ENCODE results near the gene SIRPG.
"Not testable (repeated sequence)": the region's sequence is repeated elsewhere in the genome, so short reads cannot be mapped to it uniquely, and the experiment has no call there.

SIRPG gene

GRCh38 chr20:1671891-1672669 is 14.5 kb upstream of the SIRPG start:
- DNase-seq (ENCODE audit: low read depth) = no peak

GRCh38 chr20:1669304-1669703 is 11.7 kb upstream of the SIRPG start:
- DNase-seq (ENCODE audit: low read depth) = peak; percentile 24

- no peak for DNase-seq (ENCODE audit: low read depth)
Observed at GRCh38 chr20:1667502-1668085, 10.0 kb upstream of the SIRPG start.

GRCh38 chr20:1666802-1667201 is 9.2 kb upstream of the SIRPG start:
- DNase-seq (ENCODE audit: low read depth) = no peak

GRCh38 chr20:1665345-1665744 is 7.8 kb upstream of the SIRPG start:
- DNase-seq (ENCODE audit: low read depth) = no peak

GRCh38 chr20:1664911-1665310 is 7.3 kb upstream of the SIRPG start:
- no peak for DNase-seq (ENCODE audit: low read depth)

GRCh38 chr20:1663917-1664316 is 6.3 kb upstream of the SIRPG start:
- DNase-seq (ENCODE audit: low read depth) = peak; percentile 28

- no peak for DNase-seq (ENCODE audit: low read depth)
Observed at GRCh38 chr20:1661542-1662299, 4.1 kb upstream of the SIRPG start.

- no peak for DNase-seq (ENCODE audit: low read depth)
Observed at GRCh38 chr20:1660246-1660645, 2.7 kb upstream of the SIRPG start.

GRCh38 chr20:1656844-1657243 is 735 bp downstream of the SIRPG start:
- DNase-seq (ENCODE audit: low read depth) = no peak

GRCh38 chr20:1654996-1655395 is 2.6 kb downstream of the SIRPG start:
- no peak for DNase-seq (ENCODE audit: low read depth)

- DNase-seq (ENCODE audit: low read depth) = no peak
Observed at GRCh38 chr20:1652960-1653359, 4.6 kb downstream of the SIRPG start.

GRCh38 chr20:1652104-1652503 is 5.5 kb downstream of the SIRPG start:
- no peak for DNase-seq (ENCODE audit: low read depth)

GRCh38 chr20:1651268-1652058 is 6.1 kb downstream of the SIRPG start:
- DNase-seq (ENCODE audit: low read depth) = no peak

- DNase-seq (ENCODE audit: low read depth) = no peak
Observed at GRCh38 chr20:1648101-1648500, 9.5 kb downstream of the SIRPG start.

- no peak for DNase-seq (ENCODE audit: low read depth)
Observed at GRCh38 chr20:1646975-1647431, 10.6 kb downstream of the SIRPG start.

- no peak for DNase-seq (ENCODE audit: low read depth)
Observed at GRCh38 chr20:1644101-1644962, 13.2 kb downstream of the SIRPG start.

- DNase-seq (ENCODE audit: low read depth) = not testable (repeated sequence)
Observed at GRCh38 chr20:1638643-1639042, 18.9 kb downstream of the SIRPG start.

- DNase-seq (ENCODE audit: low read depth) = no peak
Observed at GRCh38 chr20:1637755-1638154, 19.8 kb downstream of the SIRPG start.

- no peak for DNase-seq (ENCODE audit: low read depth)
Observed at GRCh38 chr20:1637226-1637625, 20.4 kb downstream of the SIRPG start.

GRCh38 chr20:1636621-1637020 is 21.0 kb downstream of the SIRPG start:
- DNase-seq (ENCODE audit: low read depth) = no peak
